Measurements from ENCODE around the gene CLIP1.
A peak's percentile ranks its signal among the peaks of the same experiment; 100 is the strongest.
"Not testable (repeated sequence)": the region's sequence is repeated elsewhere in the genome, so short reads cannot be mapped to it uniquely, and the experiment has no call there.

Gene CLIP1

GRCh38 chr12:122362755-122363154 is 59.7 kb downstream of the CLIP1 start:
- no peak for TF ChIP-seq CTCF (IDR thresholded peaks at IDR 0.05; ENCODE audit: low read depth, low read length, missing control alignments)
- DNase-seq (ENCODE audit: low read depth), result no peak
- no peak overlapping the region for H3K4me3 ChIP-seq (ENCODE audit: low read depth, low read length)

GRCh38 chr12:122358403-122358802 is 64.1 kb downstream of the CLIP1 start:
- DNase-seq (ENCODE audit: low read depth); H3K4me3 ChIP-seq (ENCODE audit: low read depth, low read length): not testable (repeated sequence)

GRCh38 chr12:122357536-122357935 is 64.9 kb downstream of the CLIP1 start:
- not testable (repeated sequence) for H3K4me3 ChIP-seq (ENCODE audit: low read depth, low read length); DNase-seq (ENCODE audit: low read depth)

GRCh38 chr12:122356991-122357390 is 65.5 kb downstream of the CLIP1 start:
- not testable (repeated sequence) for H3K4me3 ChIP-seq (ENCODE audit: low read depth, low read length); DNase-seq (ENCODE audit: low read depth)

GRCh38 chr12:122356192-122356635 is 66.3 kb downstream of the CLIP1 start:
- no peak overlapping the region for H3K4me3 ChIP-seq (ENCODE audit: low read depth, low read length)
- peak; percentile 77 for TF ChIP-seq CTCF (IDR thresholded peaks at IDR 0.05; ENCODE audit: low read depth, low read length, missing control alignments)
- DNase-seq (ENCODE audit: low read depth), result peak; percentile 34

GRCh38 chr12:122355706-122356105 is 66.8 kb downstream of the CLIP1 start:
- H3K4me3 ChIP-seq (ENCODE audit: low read depth, low read length), result no peak overlapping the region
- DNase-seq (ENCODE audit: low read depth), result no peak
- TF ChIP-seq CTCF (IDR thresholded peaks at IDR 0.05; ENCODE audit: low read depth, low read length, missing control alignments), result no peak

GRCh38 chr12:122354958-122355641 is 67.4 kb downstream of the CLIP1 start:
- H3K4me3 ChIP-seq (ENCODE audit: low read depth, low read length), result no peak overlapping the region
- no peak for DNase-seq (ENCODE audit: low read depth)
- no peak for TF ChIP-seq CTCF (IDR thresholded peaks at IDR 0.05; ENCODE audit: low read depth, low read length, missing control alignments)

- no peak for TF ChIP-seq CTCF (IDR thresholded peaks at IDR 0.05; ENCODE audit: low read depth, low read length, missing control alignments)
- H3K4me3 ChIP-seq (ENCODE audit: low read depth, low read length), result no peak overlapping the region
- DNase-seq (ENCODE audit: low read depth), result no peak
Measured at GRCh38 chr12:122352394-122352793, 70.1 kb downstream of the CLIP1 start.

All from GM12864 (cell line).